C4-2B (cell line): Measurements from ENCODE around the gene FSTL1.
A peak's percentile ranks its signal among the peaks of the same experiment; 100 is the strongest.

Experiments
- H3K27ac ChIP-seq: fragments of 450-650 bp; 2 replicates; pipeline ENCODE4 v1.5.1; 2017
- CTCF ChIP-seq: fragments of 450-650 bp; conservative IDR thresholded peaks from 2 replicates; pipeline ENCODE4 v1.5.1; 2017; ENCODE audit warnings: mild to moderate bottlenecking
- ZFX ChIP-seq: fragments of 450-650 bp; IDR thresholded peaks from 2 replicates; pipeline ENCODE4 v1.6.1; 2017

FSTL1 gene

GRCh38 chr3:120468635-120469295 lies 18.0 kb upstream of the FSTL1 start:
- no peak for TF ChIP-seq ZFX
- H3K27ac ChIP-seq, result peak overlapping the region; percentile 31; the same call in 1 of the 2 replicates

GRCh38 chr3:120462409-120462959 lies 11.7 kb upstream of the FSTL1 start:
- TF ChIP-seq CTCF (no peak), ZFX (no peak)
- H3K27ac ChIP-seq, result no peak overlapping the region

GRCh38 chr3:120461416-120461815 lies 10.6 kb upstream of the FSTL1 start:
- TF ChIP-seq CTCF, result no peak
- TF ChIP-seq ZFX, result no peak
- no peak overlapping the region for H3K27ac ChIP-seq

GRCh38 chr3:120460862-120461261 lies 10.1 kb upstream of the FSTL1 start:
- no peak for TF ChIP-seq CTCF
- TF ChIP-seq ZFX, result no peak
- H3K27ac ChIP-seq, result no peak overlapping the region

- TF ChIP-seq CTCF (no peak), ZFX (no peak)
- no peak overlapping the region for H3K27ac ChIP-seq
Observed at GRCh38 chr3:120460181-120460790, 9.5 kb upstream of the FSTL1 start.

- TF ChIP-seq CTCF (no peak), ZFX (no peak)
- H3K27ac ChIP-seq, result no peak overlapping the region
Observed at GRCh38 chr3:120459196-120459595, 8.4 kb upstream of the FSTL1 start.

- TF ChIP-seq CTCF (no peak), ZFX (no peak)
Observed at GRCh38 chr3:120457827-120458226, 7.0 kb upstream of the FSTL1 start.

More at GRCh38 chr3:120457827-120458226, 7.0 kb upstream of the FSTL1 start:
- H3K27ac ChIP-seq, result no peak overlapping the region
